HEK293 (cell line): ENCODE results near the gene LYZL6.

Experiments
- ATF2 ChIP-seq: fragments of 450-650 bp; formaldehyde crosslinking; IDR thresholded peaks from 2 replicates; pipeline ENCODE4 v1.5.1; 2016; ENCODE audit warnings: missing biosample characterization, missing genetic modification characterization, low read depth
- BCL11A ChIP-seq: fragments of 450-650 bp; formaldehyde crosslinking; IDR thresholded peaks from 2 replicates; pipeline ENCODE4 v1.5.1; 2016; ENCODE audit warnings: low read depth, missing biosample characterization, missing genetic modification characterization
- SP2 ChIP-seq: fragments of 450-650 bp; formaldehyde crosslinking; IDR thresholded peaks from 2 replicates; pipeline ENCODE4 v1.5.1; 2016; ENCODE audit warnings: missing biosample characterization, missing genetic modification characterization
- ZNF530 ChIP-seq: fragments of 450-650 bp; formaldehyde crosslinking; IDR thresholded peaks from 2 replicates; pipeline ENCODE4 v1.5.1; 2016; ENCODE audit warnings: low read depth, missing biosample characterization, missing genetic modification characterization
- ZNF747 ChIP-seq: fragments of 450-650 bp; formaldehyde crosslinking; IDR thresholded peaks from 2 replicates; pipeline ENCODE4 v1.5.1; 2016; ENCODE audit warnings: missing biosample characterization, missing genetic modification characterization
- TF ChIP-seq, protein P1 (sequence below): fragments of 450-650 bp; formaldehyde crosslinking; IDR thresholded peaks from 2 replicates; pipeline ENCODE4 v1.5.1; 2016; ENCODE audit warnings: missing biosample characterization, missing genetic modification characterization
- TF ChIP-seq, protein P2 (sequence below): IDR thresholded peaks from 2 replicates; pipeline ENCODE4 v1.6.1; 2011; ENCODE audit warnings: mild to moderate bottlenecking, low read depth, low read length, borderline replicate concordance

DNA sequence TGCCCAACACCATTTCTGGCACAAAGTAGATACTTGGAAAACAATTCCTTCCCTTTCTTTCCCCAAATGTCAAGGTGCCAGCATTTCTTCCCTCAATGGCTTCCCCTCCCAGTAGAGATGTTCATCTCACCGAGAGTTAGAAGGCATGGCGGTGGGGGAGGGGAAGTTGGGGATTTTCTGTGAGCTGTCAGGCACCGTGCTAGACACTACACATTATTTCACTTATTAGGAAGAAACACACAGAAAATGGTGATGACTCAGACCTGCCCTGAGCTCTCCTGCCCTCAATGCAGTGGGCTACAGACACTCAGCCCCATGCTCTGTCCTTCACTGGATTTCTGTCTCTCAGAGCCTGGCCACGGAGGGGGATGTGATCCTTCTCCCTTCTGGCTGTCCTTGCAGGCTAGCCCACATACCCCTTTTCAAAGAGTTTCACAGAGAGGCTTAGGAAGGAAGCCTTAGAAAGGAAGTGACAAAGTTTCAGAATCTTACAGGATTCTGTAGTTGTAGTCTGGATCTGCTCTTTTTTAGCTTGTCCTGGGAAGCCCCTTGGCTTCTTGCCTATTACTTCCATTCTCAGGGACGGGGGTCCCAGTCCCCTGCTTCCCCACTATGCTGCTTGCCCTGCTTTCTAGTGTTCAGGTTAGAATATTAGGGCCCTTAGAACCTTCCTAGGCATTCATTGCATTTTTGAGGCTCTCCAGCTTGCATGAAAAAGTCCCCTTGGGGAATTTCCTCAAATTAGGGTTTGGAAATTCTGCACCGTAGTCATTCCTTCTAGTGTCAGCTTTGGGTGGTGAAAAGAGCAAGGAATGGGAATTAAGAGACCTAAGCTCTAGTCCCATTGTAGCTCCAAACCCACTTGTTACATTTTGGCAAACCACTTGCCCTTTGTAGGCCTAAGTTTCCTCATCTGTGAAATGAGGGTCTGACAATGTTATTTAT, 51.1 kb downstream of the LYZL6 start:
- no peak for TF ChIP-seq ZNF530 (tag by site-specific recombination)
- TF ChIP-seq, protein P1, sequence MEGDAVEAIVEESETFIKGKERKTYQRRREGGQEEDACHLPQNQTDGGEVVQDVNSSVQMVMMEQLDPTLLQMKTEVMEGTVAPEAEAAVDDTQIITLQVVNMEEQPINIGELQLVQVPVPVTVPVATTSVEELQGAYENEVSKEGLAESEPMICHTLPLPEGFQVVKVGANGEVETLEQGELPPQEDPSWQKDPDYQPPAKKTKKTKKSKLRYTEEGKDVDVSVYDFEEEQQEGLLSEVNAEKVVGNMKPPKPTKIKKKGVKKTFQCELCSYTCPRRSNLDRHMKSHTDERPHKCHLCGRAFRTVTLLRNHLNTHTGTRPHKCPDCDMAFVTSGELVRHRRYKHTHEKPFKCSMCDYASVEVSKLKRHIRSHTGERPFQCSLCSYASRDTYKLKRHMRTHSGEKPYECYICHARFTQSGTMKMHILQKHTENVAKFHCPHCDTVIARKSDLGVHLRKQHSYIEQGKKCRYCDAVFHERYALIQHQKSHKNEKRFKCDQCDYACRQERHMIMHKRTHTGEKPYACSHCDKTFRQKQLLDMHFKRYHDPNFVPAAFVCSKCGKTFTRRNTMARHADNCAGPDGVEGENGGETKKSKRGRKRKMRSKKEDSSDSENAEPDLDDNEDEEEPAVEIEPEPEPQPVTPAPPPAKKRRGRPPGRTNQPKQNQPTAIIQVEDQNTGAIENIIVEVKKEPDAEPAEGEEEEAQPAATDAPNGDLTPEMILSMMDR (tag by site-specific recombination), result no peak
- TF ChIP-seq, protein P2, sequence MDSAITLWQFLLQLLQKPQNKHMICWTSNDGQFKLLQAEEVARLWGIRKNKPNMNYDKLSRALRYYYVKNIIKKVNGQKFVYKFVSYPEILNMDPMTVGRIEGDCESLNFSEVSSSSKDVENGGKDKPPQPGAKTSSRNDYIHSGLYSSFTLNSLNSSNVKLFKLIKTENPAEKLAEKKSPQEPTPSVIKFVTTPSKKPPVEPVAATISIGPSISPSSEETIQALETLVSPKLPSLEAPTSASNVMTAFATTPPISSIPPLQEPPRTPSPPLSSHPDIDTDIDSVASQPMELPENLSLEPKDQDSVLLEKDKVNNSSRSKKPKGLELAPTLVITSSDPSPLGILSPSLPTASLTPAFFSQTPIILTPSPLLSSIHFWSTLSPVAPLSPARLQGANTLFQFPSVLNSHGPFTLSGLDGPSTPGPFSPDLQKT, result no peak
- no peak for TF ChIP-seq SP2 (tag by site-specific recombination)
- TF ChIP-seq ATF2, result no peak
- TF ChIP-seq ZNF747 (tag by site-specific recombination), result no peak
- TF ChIP-seq BCL11A (tag by site-specific recombination), result no peak
